IPS-20b (cell line): ENCODE data around the gene LDHA.
"Not testable (repeated sequence)": the region's sequence is repeated elsewhere in the genome, so short reads cannot be mapped to it uniquely, and the experiment has no call there.

Source experiments
- H3K27ac ChIP-seq: one replicate; pipeline ENCODE4 v1.5.1; 2013; ENCODE audit warnings: low read length
- H3K27me3 ChIP-seq: 2 replicates; pipeline ENCODE4 v1.6.1; 2013; ENCODE audit warnings: mild to moderate bottlenecking, low read length, inconsistent platforms; ENCODE audit not compliant: insufficient read depth
- H3K36me3 ChIP-seq: 2 replicates; pipeline ENCODE4 v1.6.1; 2013; ENCODE audit warnings: low read depth, mild to moderate bottlenecking, inconsistent platforms, low read length, moderate library complexity; ENCODE audit not compliant: insufficient read depth
- H3K4me1 ChIP-seq: 2 replicates; pipeline ENCODE4 v1.6.1; 2013; ENCODE audit warnings: mild to moderate bottlenecking, control low read depth, inconsistent platforms, low read length, moderate library complexity; ENCODE audit not compliant: insufficient read depth
- H3K4me3 ChIP-seq: 2 replicates; pipeline ENCODE4 v1.5.1; 2013; ENCODE audit warnings: mild to moderate bottlenecking, low read length, inconsistent platforms
- H3K9ac ChIP-seq: 2 replicates; pipeline ENCODE4 v1.6.1; 2013; ENCODE audit warnings: low read depth, mild to moderate bottlenecking, inconsistent platforms, low read length, moderate library complexity
- H3K9me3 ChIP-seq: 2 replicates; pipeline ENCODE4 v1.6.1; 2013; ENCODE audit warnings: mild to moderate bottlenecking, low read depth, low read length, inconsistent platforms; ENCODE audit not compliant: insufficient read depth

Gene LDHA

DNA sequence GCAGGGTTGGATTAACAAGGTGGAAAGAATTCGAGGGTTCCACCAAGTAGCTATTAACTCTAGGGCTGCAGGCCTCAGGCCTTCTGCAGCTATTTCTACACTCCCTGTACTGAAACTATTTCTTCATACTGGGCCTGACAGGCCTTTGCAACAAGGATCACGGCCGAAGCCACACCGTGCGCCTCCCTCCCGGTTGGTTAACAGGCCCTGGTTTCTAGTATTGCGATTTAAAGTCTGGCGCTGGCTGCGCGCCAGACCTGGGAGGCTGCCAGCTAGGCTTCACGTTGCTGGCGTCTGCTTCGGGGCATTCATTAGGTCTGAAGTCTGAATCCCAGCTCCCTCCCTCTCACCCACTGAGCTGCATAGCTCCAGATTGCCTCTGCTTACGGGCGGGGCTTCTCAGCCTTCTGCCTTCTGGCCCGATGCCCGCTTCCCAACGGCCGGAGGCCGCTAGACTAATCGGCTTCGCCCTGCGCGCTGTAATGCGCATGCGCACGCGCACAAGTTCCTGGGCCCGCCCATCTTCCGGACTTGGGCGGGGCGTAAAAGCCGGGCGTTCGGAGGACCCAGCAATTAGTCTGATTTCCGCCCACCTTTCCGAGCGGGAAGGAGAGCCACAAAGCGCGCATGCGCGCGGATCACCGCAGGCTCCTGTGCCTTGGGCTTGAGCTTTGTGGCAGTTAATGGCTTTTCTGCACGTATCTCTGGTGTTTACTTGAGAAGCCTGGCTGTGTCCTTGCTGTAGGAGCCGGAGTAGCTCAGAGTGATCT is 1.6 kb downstream of the LDHA start:
- Histone ChIP-seq H3K4me1 (peaks cover 6% of the 10 kb centered on the region; the same call in 1 of the 2 replicates), H3K27me3 (peaks cover 10% of the 10 kb centered on the region), H3K4me3 (peak overlapping the region; percentile 94), H3K9me3 (no peaks in the 10 kb centered on the region), H3K27ac (peak overlapping the region; percentile 84), H3K36me3 (peaks cover 42% of the 10 kb centered on the region), H3K9ac (peak overlapping the region; percentile 97)

DNA sequence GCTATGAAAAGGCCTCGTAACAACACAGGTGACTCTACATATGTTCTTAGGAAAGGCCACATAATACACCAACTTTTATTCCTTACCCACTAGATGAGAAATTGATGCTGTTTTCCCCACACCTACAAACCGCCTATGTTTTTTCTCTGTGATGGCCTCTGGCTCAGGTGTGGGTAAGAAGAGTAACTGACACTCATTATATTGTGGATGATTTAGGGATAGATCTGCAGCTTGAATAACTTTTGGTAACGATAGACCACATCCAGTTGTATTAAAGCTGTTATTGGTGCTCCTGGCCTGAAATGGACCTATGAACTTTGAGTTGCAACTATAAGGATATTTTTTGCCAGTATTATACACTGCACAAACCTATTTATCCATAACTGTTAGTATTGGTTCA is 3.6 kb downstream of the LDHA start:
- Histone ChIP-seq H3K27me3 (peaks cover 10% of the 10 kb centered on the region), H3K4me1 (peaks cover 6% of the 10 kb centered on the region; the same call in 1 of the 2 replicates), H3K4me3 (no peak overlapping the region), H3K9ac (no peak overlapping the region), H3K27ac (no peak overlapping the region), H3K9me3 (no peaks in the 10 kb centered on the region), H3K36me3 (peaks cover 57% of the 10 kb centered on the region)

DNA sequence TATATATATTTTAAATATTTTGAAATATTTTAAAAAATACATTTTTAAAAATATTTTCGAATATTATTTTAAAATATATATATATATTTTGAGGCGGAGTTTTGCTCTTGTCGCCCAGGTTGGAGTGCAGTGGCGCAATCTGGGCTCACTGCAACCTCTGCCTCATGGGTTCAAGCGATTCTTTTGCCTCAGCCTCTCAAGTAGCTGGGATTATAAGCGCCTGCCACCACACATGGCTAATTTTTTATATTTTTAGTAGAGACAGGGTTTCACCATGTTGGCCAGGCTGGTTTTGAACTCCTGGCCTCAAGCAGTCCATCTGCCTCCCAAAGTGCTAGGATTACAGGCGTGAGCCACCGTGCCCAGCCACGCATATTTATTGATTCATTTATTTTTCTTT is 6.7 kb downstream of the LDHA start:
- peaks cover 87% of the 10 kb centered on the region for H3K36me3 ChIP-seq
- not testable (repeated sequence) for H3K4me3 ChIP-seq, H3K4me1 ChIP-seq, H3K27ac ChIP-seq, H3K27me3 ChIP-seq, H3K9me3 ChIP-seq, H3K9ac ChIP-seq

DNA sequence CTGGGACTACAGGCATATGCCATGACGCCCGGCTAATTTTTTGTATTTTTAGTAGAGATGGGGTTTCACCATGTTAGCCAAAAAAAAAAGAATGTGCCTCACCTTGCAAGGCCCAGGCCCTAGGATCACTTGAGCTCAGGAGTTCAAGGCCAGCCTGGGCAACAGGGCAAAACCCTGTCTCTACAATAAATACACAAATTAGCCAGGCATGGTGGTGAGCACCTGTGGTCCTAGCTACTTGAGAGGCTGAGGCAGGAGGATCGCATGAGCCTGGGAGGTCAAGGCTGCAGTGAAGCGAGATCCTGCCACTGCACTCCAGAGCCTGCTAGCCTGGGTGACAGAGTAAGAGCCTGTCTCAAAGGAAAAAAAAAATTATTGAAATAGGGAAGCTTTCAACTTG is 9.7 kb downstream of the LDHA start:
- H3K4me3 ChIP-seq, result no peak overlapping the region
- H3K27me3 ChIP-seq, result no peaks in the 10 kb centered on the region
- no peak overlapping the region for H3K27ac ChIP-seq
- H3K9ac ChIP-seq, result no peak overlapping the region
- peaks cover 91% of the 10 kb centered on the region for H3K36me3 ChIP-seq
- H3K9me3 ChIP-seq, result no peaks in the 10 kb centered on the region
- H3K4me1 ChIP-seq, result no peaks in the 10 kb centered on the region

DNA sequence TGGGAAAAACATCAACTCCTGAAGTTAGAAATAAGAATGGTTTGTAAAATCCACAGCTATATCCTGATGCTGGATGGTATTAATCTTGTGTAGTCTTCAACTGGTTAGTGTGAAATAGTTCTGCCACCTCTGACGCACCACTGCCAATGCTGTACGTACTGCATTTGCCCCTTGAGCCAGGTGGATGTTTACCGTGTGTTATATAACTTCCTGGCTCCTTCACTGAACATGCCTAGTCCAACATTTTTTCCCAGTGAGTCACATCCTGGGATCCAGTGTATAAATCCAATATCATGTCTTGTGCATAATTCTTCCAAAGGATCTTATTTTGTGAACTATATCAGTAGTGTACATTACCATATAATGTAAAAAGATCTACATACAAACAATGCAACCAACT is 13.0 kb downstream of the LDHA start:
- H3K9me3 ChIP-seq, H3K27me3 ChIP-seq, H3K9ac ChIP-seq, H3K4me1 ChIP-seq, H3K4me3 ChIP-seq, H3K27ac ChIP-seq: not testable (repeated sequence)
- H3K36me3 ChIP-seq, result peaks cover 63% of the 10 kb centered on the region

DNA sequence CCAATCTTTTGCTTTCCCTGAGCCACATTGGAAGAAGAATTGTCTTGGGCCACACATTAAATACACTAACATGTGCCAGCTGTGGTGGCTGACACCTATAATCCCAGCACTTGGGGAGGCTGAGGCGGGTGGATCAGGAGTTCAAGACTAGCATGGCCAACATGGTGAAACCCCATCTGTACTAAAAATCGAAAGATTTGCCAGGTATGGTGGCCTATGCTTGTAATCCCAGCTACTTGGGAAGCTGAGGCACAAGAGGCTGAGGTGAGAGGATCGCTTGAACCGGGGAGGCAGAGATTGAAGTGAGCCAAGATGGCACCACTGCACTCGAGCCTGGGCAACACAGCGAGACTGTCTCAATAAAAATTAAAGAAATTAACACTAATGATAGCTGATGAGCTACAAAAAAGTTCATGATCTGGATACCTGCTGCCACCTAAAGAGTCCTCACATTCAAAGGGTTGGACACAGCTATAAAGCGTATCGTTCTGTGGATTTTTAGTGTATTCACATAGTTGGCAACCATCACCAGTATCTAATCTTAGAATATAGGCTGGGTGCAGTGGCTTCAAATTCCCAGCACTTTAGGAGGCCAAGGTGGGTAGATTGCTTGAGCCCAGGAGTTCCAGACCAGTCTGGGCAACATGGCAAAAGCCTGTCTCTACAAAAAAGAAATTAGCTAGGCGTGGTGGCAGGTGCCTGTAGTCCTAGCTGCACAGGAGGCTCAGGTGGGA is 14.4 kb downstream of the LDHA start:
- Histone ChIP-seq H3K4me1 (no peaks in the 10 kb centered on the region), H3K27ac (no peak overlapping the region), H3K4me3 (no peak overlapping the region), H3K9me3 (no peaks in the 10 kb centered on the region), H3K36me3 (peaks cover 50% of the 10 kb centered on the region), H3K27me3 (peaks cover 11% of the 10 kb centered on the region), H3K9ac (no peak overlapping the region)

DNA sequence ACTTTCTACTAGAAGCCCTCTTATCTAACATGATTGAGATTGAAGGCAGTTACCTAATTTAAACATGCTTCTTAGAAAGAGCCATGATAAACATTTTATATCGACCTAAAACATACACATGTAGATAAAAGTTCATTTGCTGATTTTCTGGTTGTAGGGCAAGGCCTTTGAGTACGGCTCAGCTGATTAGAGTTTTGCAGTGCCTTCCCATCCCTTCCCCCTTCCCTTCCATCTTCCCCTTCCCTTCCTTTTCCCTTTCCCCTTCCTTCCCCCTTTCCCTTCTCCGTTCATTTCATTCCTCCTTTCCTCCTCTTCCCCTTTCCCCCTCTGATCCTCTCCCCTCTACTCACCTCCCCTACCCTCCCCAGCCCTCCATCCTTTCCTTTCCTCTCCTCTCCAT is 22.1 kb downstream of the LDHA start:
- no peaks in the 10 kb centered on the region for H3K9me3 ChIP-seq
- no peaks in the 10 kb centered on the region for H3K36me3 ChIP-seq
- H3K27ac ChIP-seq, result no peak overlapping the region
- no peak overlapping the region for H3K4me3 ChIP-seq
- H3K4me1 ChIP-seq, result no peaks in the 10 kb centered on the region
- no peak overlapping the region for H3K9ac ChIP-seq
- H3K27me3 ChIP-seq, result peaks cover 11% of the 10 kb centered on the region

DNA sequence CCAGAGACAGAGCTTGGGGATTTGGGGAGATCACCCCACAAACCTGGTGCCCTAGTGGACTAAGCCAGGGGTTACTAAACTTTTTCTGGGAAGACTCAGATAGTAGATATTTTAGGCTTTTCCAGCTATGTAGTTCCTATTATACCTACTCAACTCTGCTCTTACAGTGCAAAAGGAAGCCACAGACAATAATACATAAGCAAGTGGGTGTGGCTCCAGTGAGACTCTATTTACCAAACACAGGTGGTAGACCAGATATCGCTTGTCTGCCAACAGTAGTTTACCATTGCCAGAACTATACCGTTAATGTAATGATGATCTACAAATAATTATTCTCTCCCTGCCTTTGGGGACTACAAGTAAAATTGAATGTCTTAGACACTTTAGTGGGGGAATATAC is 24.7 kb downstream of the LDHA start:
- no peak overlapping the region for H3K4me3 ChIP-seq
- no peaks in the 10 kb centered on the region for H3K4me1 ChIP-seq
- no peaks in the 10 kb centered on the region for H3K9me3 ChIP-seq
- no peak overlapping the region for H3K9ac ChIP-seq
- no peaks in the 10 kb centered on the region for H3K27me3 ChIP-seq
- no peaks in the 10 kb centered on the region for H3K36me3 ChIP-seq
- no peak overlapping the region for H3K27ac ChIP-seq

DNA sequence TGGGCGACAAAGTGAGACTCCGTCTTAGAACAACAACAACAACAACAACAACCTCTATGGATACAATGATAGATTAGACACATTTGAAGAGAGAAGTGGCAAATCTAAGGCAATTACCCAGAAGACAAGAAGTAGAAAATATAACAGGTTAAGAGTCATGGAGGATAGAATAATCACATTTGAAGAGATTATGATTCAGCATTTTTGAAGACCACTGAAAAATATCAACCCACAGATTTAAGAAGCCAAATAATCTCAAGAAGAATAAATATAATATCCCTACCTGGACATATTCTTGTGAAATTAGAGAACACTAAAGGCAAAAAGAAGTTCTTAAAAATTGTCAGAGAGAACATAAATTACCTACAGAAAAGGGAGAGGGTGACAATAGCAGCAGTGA is 25.7 kb downstream of the LDHA start:
- Histone ChIP-seq H3K4me3 (no peak overlapping the region), H3K9ac (no peak overlapping the region), H3K36me3 (no peaks in the 10 kb centered on the region), H3K4me1 (no peaks in the 10 kb centered on the region), H3K27me3 (no peaks in the 10 kb centered on the region), H3K27ac (no peak overlapping the region), H3K9me3 (no peaks in the 10 kb centered on the region)

DNA sequence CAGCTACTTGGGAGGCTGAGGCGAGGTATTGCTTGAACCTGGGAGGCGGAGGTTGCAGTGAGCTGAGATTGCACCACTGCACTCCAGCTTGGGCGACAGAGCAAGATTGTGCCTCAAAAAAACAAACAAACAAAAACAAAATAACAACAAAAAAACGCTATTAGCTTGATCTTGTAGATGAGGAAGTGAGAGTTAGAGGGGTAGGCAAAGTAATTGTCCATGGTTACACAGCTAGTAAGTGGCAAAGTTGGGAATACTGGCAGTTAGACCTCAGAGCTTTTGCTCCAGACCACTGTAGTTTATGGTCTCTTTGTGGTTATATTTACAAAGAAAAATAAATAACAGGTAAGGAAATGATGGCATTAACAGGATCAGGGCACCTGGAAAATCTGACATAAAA is 32.9 kb downstream of the LDHA start:
- no peaks in the 10 kb centered on the region for H3K9me3 ChIP-seq
- H3K27me3 ChIP-seq, result no peaks in the 10 kb centered on the region
- H3K36me3 ChIP-seq, result no peaks in the 10 kb centered on the region
- H3K4me3 ChIP-seq, result no peak overlapping the region
- H3K4me1 ChIP-seq, result no peaks in the 10 kb centered on the region
- H3K9ac ChIP-seq, result no peak overlapping the region
- H3K27ac ChIP-seq, result no peak overlapping the region

DNA sequence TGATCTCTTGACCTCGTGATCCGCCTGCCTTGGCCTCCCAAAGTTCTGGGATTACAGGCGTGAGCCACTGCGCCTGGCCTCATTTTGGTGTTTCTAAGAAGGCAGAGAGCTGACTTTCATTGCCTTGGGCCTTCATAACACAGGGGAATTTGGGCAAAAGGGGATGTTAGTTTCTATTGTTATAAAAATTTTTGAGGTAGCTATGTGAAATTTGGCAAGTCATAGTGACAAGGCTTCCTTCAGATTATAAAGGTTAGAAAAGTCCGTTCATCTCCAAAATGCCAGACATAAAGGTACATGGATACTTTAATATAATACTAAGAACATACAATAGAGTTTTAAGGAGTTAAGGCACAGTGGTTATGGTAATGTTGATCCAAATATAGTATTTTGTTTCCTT is 35.0 kb downstream of the LDHA start:
- Histone ChIP-seq H3K27ac (no peak overlapping the region), H3K9me3 (no peaks in the 10 kb centered on the region), H3K36me3 (no peaks in the 10 kb centered on the region), H3K9ac (no peak overlapping the region), H3K27me3 (no peaks in the 10 kb centered on the region), H3K4me3 (no peak overlapping the region), H3K4me1 (no peaks in the 10 kb centered on the region)

DNA sequence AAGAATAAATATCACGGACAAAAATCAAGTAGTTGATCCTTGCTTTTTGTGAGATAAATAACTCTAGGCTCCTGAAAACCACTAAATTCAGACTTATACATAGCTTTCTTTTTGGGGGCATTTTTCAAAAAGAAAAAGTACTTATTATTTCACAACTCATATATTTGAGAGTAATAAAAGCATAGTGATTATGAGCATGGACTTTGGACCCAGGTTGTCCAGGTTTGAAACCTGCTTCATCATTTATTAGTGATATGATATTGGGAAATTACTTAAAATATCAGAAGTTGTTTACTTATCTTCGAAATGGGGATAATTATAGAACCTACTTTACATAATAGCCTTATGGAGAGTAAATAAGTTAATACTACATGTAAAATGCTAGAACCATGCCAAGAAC is 44.3 kb downstream of the LDHA start:
- Histone ChIP-seq H3K9ac (no peak overlapping the region), H3K4me3 (no peak overlapping the region), H3K27ac (no peak overlapping the region), H3K4me1 (no peaks in the 10 kb centered on the region), H3K9me3 (no peaks in the 10 kb centered on the region), H3K36me3 (no peaks in the 10 kb centered on the region), H3K27me3 (no peaks in the 10 kb centered on the region)
